ENCODE data around the gene MTPN. TPM values are rescaled to one million over a fixed set of nuclear protein-coding genes. Genes with fewer than 3 reads are reported as not detected.
A peak's percentile ranks its signal among the peaks of the same experiment; 100 is the strongest.

MTPN gene
- total RNA-seq, 1 experiment from 2014 or later, result 157 TPM

- H3K27ac ChIP-seq, result no peak overlapping the region
- H3K27me3 ChIP-seq, result no peaks in the 10 kb centered on the region
- no peak for DNase-seq
- peaks cover 37% of the 10 kb centered on the region for H3K36me3 ChIP-seq
- no peak overlapping the region for H3K4me3 ChIP-seq
- no peaks in the 10 kb centered on the region for H3K4me1 ChIP-seq
- no peaks in the 10 kb centered on the region for H3K9me3 ChIP-seq (replicated peaks)
Observed at GRCh38 chr7:135950972-135951371, 26.2 kb downstream of the MTPN start.

DNA sequence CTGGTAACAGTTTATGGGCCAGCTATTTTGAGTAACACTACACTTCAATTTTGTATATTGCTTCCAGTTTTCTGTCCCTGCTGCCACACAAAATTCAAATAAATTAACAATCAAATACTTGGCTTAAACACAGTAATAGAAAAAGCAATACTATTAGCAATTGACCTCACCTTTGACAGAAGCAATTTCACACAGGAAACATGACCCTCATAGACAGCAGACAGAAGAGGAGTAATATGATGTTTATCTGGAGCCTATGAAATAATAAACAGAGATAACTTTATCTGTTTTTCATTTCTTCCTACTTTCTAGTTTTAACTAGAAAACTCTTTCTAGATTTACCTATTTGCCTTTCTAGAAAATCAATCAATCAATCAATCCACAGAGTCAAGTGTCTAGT, 26.7 kb downstream of the MTPN start:
- Histone ChIP-seq H3K36me3 (peaks cover 35% of the 10 kb centered on the region), H3K9me3 (replicated peaks) (no peaks in the 10 kb centered on the region), H3K4me3 (no peak overlapping the region), H3K27ac (no peak overlapping the region), H3K27me3 (no peaks in the 10 kb centered on the region), H3K4me1 (no peaks in the 10 kb centered on the region)
- DNase-seq, result no peak

- H3K27me3 ChIP-seq, result no peaks in the 10 kb centered on the region
- no peaks in the 10 kb centered on the region for H3K9me3 ChIP-seq (replicated peaks)
- H3K4me3 ChIP-seq, result no peak overlapping the region
- peaks cover 9% of the 10 kb centered on the region for H3K4me1 ChIP-seq
- peaks cover 40% of the 10 kb centered on the region for H3K36me3 ChIP-seq
- no peak for DNase-seq
- H3K27ac ChIP-seq, result no peak overlapping the region
Observed at GRCh38 chr7:135946289-135947055, 30.7 kb downstream of the MTPN start.

DNA sequence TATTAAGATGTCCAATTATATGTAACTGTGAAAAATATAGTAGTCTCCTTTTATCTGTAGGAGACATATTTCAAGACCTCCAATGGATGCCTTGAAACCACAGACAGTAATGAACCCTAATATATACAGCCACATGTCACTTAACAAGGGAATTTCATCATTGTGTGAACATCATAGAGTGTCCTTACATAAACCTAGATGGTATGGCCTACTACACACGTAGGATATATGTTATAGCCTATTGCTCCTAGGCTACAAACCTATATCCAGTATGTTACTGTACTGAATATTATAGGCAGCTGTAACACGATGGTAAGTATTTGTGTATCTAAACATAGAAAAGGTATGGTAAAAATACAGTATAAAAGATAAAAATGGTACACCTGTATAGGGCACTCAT, 32.4 kb downstream of the MTPN start:
- DNase-seq, result no peak
- H3K9me3 ChIP-seq (replicated peaks), result no peaks in the 10 kb centered on the region
- no peak overlapping the region for H3K27ac ChIP-seq
- H3K36me3 ChIP-seq, result peaks cover 29% of the 10 kb centered on the region
- peaks cover 9% of the 10 kb centered on the region for H3K4me1 ChIP-seq
- H3K4me3 ChIP-seq, result no peak overlapping the region
- H3K27me3 ChIP-seq, result no peaks in the 10 kb centered on the region

DNA sequence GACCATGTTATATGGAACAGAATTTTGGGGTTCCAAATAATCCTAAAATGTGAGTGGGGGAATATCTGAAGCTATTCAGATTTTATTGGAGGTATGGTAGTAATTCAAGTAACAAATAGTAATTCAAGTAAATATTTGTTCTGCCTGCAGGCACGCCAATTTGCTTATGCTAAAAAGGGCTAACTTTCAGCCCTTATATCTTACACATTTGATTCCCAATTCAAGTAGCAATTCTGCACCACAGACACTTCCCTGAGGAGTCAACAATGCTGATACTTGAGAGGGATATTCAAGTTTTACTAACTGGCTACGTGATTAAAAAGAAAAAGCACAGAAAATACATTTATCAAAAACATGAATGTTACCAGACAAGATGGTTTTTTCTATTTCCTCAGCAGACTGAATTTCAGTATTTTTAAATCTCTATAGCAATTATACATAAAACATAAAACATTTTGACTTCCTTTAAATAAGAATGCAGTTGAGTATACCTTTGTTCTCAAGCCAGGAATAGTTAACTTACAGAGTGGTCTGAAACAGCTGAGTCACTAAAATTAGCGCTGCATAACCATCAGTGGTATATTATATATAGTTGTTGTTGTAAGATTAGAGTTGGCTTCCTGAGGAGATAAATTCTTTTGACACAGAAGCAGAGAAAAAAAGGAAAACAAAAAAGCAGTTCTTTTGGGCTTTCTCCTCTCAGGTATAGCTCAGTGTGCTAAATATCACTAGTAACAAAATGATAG, 33.9 kb downstream of the MTPN start:
- Histone ChIP-seq H3K9me3 (replicated peaks) (no peaks in the 10 kb centered on the region), H3K4me1 (peaks cover 9% of the 10 kb centered on the region), H3K4me3 (no peak overlapping the region), H3K27ac (peak overlapping the region; percentile 9; the same call in 1 of the 2 replicates), H3K27me3 (no peaks in the 10 kb centered on the region), H3K36me3 (peaks cover 19% of the 10 kb centered on the region)
- DNase-seq, result peak in 1 of 2 experiments; percentile 20

GRCh38 chr7:135942614-135943013, 34.5 kb downstream of the MTPN start:
- peaks cover 9% of the 10 kb centered on the region for H3K4me1 ChIP-seq
- no peaks in the 10 kb centered on the region for H3K9me3 ChIP-seq (replicated peaks)
- no peak overlapping the region for H3K27ac ChIP-seq
- H3K36me3 ChIP-seq, result peaks cover 13% of the 10 kb centered on the region
- H3K27me3 ChIP-seq, result no peaks in the 10 kb centered on the region
- H3K4me3 ChIP-seq, result no peak overlapping the region
- DNase-seq, result no peak

DNA sequence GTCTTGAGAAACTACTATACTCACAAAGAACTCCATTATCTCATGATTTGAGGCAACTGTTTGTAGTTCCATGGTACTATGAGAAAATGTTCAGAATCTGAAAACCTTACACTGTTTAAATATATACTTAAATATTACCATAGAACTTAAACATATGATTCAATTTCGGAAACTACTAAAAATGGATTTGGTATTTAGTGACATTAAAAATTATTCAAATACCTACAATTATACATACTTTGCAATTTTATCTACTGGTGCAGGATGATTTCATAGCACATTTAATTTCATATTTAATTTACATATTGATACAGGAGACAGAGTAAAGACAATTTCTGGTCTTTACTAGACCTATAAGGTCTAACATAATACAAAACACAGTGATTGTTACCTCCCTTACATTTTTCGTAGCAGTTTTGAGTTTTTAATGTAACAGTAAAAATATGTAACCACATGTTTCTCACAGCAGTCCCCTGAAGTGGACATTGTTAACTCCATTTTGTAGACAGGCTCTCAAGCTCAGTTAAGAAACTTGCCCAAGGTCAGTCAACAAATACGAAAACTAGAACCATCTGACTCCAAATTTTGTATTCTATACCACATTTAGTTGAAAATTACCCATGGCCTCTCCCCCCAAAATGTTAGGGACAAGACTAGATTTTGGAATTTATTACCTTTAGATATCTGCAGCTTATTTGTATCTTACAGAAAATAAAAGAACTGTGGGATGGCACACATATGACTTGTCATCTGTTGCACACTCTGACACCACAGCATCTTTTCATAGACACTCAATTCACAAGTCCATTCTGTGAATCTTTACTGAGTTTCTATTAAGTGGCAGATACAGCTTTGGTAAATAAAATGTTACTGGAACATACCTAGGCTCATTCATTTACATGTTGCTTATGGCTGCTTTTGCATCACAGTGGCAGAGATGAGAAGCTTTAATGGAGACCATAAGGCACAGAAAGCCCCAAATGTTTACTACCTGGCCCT, 36.8 kb downstream of the MTPN start:
- DNase-seq, result no peak
- H3K27me3 ChIP-seq, result no peaks in the 10 kb centered on the region
- peaks cover 13% of the 10 kb centered on the region for H3K36me3 ChIP-seq
- H3K4me1 ChIP-seq, result peaks cover 9% of the 10 kb centered on the region
- H3K27ac ChIP-seq, result no peak overlapping the region
- H3K9me3 ChIP-seq (replicated peaks), result no peaks in the 10 kb centered on the region
- H3K4me3 ChIP-seq, result no peak overlapping the region

DNA sequence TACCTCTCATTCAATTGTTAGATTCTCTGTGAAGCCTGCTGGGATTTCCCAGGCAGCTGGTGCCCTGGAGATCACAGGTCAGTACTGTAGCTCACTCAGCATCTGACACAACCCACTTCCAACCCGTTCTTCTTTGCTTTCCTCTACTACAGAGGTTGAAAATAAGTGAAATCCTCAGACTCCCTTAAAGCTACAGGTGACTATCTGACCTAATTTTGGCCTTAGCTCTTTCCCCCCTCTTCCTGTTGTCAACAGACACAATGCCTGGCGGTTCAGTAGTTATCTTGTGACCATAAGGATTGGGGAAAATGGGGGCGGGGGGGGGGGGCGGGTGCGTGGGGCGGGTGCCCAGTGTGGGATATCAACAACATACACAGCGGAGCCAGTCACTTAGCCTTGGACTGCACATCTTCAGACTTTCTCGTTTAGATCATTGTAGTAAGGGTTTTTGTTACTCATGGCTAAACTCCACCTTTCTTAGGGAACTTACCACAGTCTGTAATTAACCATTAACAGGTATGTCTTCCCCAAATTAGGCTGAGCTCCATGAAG, 37.8 kb downstream of the MTPN start:
- Histone ChIP-seq H3K27ac (no peak overlapping the region), H3K36me3 (peaks cover 6% of the 10 kb centered on the region), H3K4me1 (peaks cover 9% of the 10 kb centered on the region), H3K27me3 (no peaks in the 10 kb centered on the region), H3K4me3 (no peak overlapping the region), H3K9me3 (replicated peaks) (no peaks in the 10 kb centered on the region)
- no peak for DNase-seq

DNA sequence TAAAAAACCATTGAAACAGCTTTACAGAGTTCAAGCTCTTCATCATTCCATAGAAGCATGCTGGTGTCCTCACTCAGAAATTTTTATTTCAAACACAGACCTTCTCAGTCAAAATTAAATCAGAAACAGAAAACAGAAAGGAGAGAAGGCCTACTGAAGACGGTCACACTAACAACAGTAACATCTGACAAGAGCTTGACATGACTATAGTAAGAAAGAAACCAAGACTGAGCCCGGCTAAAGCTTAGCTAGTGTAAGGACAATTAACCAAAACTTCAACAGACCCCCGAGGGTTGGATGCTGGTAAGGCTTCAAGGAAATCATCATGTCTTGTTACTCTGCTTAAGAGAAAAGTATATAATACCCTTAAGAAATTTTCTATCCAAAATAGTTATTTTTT, 38.6 kb downstream of the MTPN start:
- no peaks in the 10 kb centered on the region for H3K9me3 ChIP-seq (replicated peaks)
- H3K4me1 ChIP-seq, result peaks cover 5% of the 10 kb centered on the region
- no peaks in the 10 kb centered on the region for H3K27me3 ChIP-seq
- no peak overlapping the region for H3K4me3 ChIP-seq
- peaks cover 6% of the 10 kb centered on the region for H3K36me3 ChIP-seq
- no peak for DNase-seq
- no peak overlapping the region for H3K27ac ChIP-seq

DNA sequence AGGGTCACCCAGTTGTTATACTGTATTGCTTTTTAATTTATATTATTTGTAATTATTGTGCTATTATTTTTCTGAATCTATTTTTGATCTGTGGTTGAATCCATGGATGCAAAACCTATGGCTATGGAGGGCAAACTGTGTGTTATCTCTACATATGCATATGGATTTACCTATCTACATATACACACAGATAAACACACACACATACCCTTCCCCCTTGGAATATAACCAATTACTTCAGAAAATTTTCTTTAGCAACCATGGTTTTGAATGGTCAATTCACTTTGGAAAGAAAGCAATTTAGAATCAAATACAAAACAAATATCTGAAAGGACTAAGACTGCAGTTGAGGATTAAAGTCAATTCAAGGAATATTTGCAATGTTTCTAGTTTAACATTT, 39.1 kb downstream of the MTPN start:
- Histone ChIP-seq H3K9me3 (replicated peaks) (no peaks in the 10 kb centered on the region), H3K36me3 (peaks cover 6% of the 10 kb centered on the region), H3K4me1 (peaks cover under 1% of the 10 kb centered on the region; the same call in 1 of the 2 replicates), H3K4me3 (no peak overlapping the region), H3K27me3 (no peaks in the 10 kb centered on the region), H3K27ac (no peak overlapping the region)
- DNase-seq, result no peak

DNA sequence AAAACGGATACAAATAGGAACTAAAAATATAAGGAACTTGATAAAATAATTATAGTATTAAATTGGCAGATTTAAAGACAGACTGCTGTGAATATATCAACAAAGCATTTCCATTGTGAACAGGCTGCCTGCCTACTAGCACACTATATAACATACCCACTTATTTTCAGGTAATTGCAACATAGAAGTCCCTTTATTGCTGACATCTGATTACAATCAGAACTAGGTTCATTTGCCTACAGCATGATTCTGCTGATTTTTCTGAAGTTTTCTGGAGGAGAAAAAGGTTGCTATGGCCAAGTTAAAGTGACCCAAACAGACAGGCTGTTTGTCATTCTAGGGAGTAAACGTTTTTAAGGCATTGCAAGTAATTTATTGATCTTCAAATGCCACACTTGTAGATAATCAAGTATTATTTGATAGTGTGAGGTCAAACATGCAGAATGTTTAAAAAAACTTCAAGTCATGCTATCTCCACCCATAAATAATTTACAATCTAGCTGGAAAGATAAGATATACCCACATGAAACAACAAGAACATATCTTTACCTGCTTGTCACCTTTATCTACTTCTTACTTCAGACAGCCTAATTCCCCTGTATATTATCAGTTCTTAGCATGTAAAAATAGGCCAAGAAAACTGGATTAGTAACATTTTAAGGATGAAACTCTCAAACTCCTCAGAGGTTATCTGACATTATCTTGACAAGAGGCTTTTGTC, 40.5 kb downstream of the MTPN start:
- H3K36me3 ChIP-seq, result peaks cover 4% of the 10 kb centered on the region; the same call in 1 of the 2 replicates
- DNase-seq, result no peak
- H3K9me3 ChIP-seq (replicated peaks), result no peaks in the 10 kb centered on the region
- no peaks in the 10 kb centered on the region for H3K4me1 ChIP-seq
- H3K27ac ChIP-seq, result no peak overlapping the region
- H3K4me3 ChIP-seq, result no peak overlapping the region
- no peaks in the 10 kb centered on the region for H3K27me3 ChIP-seq

- H3K4me3 ChIP-seq, result no peak overlapping the region
- H3K9me3 ChIP-seq (replicated peaks), result no peaks in the 10 kb centered on the region
- H3K27me3 ChIP-seq, result no peaks in the 10 kb centered on the region
- peaks cover 3% of the 10 kb centered on the region for H3K36me3 ChIP-seq
- no peak for DNase-seq
- no peaks in the 10 kb centered on the region; the same call in 1 of the 2 replicates for H3K4me1 ChIP-seq
- no peak overlapping the region for H3K27ac ChIP-seq
Observed at GRCh38 chr7:135934651-135935050, 42.5 kb downstream of the MTPN start.

DNA sequence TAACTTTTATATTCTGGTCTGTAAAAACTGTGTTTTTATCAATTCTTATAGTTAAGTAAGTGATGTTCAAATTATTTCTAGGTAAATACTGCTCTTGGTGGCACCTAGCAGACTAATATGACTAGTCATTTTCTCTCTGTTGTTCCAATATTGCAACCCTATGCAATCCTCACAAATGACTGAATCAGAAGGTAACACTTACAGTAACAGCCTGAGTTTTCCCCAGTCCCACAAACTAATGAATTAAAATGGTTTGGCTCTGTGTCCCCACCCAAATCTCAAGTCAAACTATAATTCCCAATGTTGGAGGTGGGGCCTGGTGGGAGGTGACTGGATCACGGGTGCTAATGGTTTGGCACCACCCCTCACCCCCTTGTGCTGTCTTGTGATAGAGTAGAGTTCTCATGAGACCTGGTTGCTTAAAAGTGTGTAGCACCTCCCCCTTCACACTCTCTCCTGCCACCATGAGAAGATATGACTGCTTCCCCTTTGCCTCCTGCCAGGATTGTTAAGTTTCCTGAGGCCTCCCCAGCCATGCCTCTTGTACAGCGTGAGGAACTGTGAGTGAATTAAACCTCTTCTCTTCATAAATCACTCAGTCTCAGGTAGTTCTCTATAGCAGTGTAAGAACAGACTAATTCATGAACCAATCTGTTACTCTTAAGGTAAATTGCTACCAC, 43.5 kb downstream of the MTPN start:
- H3K4me1 ChIP-seq, result no peaks in the 10 kb centered on the region; the same call in 1 of the 2 replicates
- H3K4me3 ChIP-seq, result no peak overlapping the region
- peaks cover 8% of the 10 kb centered on the region for H3K36me3 ChIP-seq
- H3K27me3 ChIP-seq, result no peaks in the 10 kb centered on the region
- H3K9me3 ChIP-seq (replicated peaks), result no peaks in the 10 kb centered on the region
- no peak overlapping the region for H3K27ac ChIP-seq
- no peak for DNase-seq

Measured in SJCRH30 (cell line).